Loucy (cell line): ENCODE measurements around the gene MCM3AP.

Source experiments
- H2AFZ ChIP-seq: fragments of 200-600 bp; sonication (generic); 2 replicates; pipeline ENCODE4 v1.6.0; 2016; ENCODE audit warnings: antibody characterized with exemption, mild to moderate bottlenecking, low read length, moderate library complexity
- H3F3A ChIP-seq: fragments of 200-600 bp; 2 replicates; pipeline ENCODE4 v1.6.0; 2016; ENCODE audit warnings: antibody characterized with exemption, low read depth, mild to moderate bottlenecking
- H3K27me3 ChIP-seq: fragments of 200-600 bp; sonication (generic); 2 replicates; pipeline ENCODE4 v1.6.1; 2014; ENCODE audit warnings: low read length, mild to moderate bottlenecking; ENCODE audit not compliant: insufficient read depth, poor library complexity, severe bottlenecking
- H3K36me3 ChIP-seq: fragments of 200-600 bp; sonication (generic); 2 replicates; pipeline ENCODE4 v1.6.1; 2016; ENCODE audit warnings: low read length; ENCODE audit not compliant: insufficient read depth
- H3K4me1 ChIP-seq: fragments of 200-600 bp; sonication (generic); 2 replicates; pipeline ENCODE4 v1.5.1; 2014; ENCODE audit warnings: low read length, mild to moderate bottlenecking; ENCODE audit not compliant: insufficient read depth, poor library complexity, severe bottlenecking
- H3K4me2 ChIP-seq: fragments of 200-600 bp; sonication (generic); 2 replicates; pipeline ENCODE4 v1.6.0; 2014; ENCODE audit warnings: antibody characterized with exemption, low read length, low read depth, mild to moderate bottlenecking; ENCODE audit not compliant: poor library complexity, severe bottlenecking
- H3K4me3 ChIP-seq: fragments of 200-600 bp; sonication (generic); 2 replicates; pipeline ENCODE4 v1.5.1; 2014; ENCODE audit warnings: low read length, mild to moderate bottlenecking, mixed read lengths; ENCODE audit not compliant: poor library complexity, severe bottlenecking
- H3K79me2 ChIP-seq: fragments of 200-600 bp; sonication (generic); 2 replicates; pipeline ENCODE4 v1.6.1; 2014; ENCODE audit warnings: low read length; ENCODE audit not compliant: insufficient read depth
- H3K9ac ChIP-seq: fragments of 200-600 bp; sonication (generic); 2 replicates; pipeline ENCODE4 v1.6.0; 2014; ENCODE audit warnings: mild to moderate bottlenecking, low read depth, low read length, moderate library complexity; ENCODE audit not compliant: poor library complexity, severe bottlenecking
- H3K9me2 ChIP-seq: fragments of 200-600 bp; sonication (generic); replicated peaks from 2 replicates; pipeline ENCODE4 v1.6.1; 2016; ENCODE audit warnings: low read depth, low read length, mixed read lengths
- H3K9me3 ChIP-seq: fragments of 200-600 bp; sonication (generic); 2 replicates; pipeline ENCODE4 v1.6.1; 2014; ENCODE audit warnings: mild to moderate bottlenecking, antibody characterized with exemption, low read length, low read depth; ENCODE audit not compliant: insufficient read depth
- H4K20me1 ChIP-seq: fragments of 200-600 bp; sonication (generic); 2 replicates; pipeline ENCODE4 v1.6.0; 2014; ENCODE audit warnings: antibody characterized with exemption, low read length, mild to moderate bottlenecking; ENCODE audit not compliant: insufficient read depth, poor library complexity, severe bottlenecking
- CTCF ChIP-seq: fragments of 200-600 bp; sonication (generic); conservative IDR thresholded peaks from 2 replicates; pipeline ENCODE4 v1.5.1; 2014; ENCODE audit warnings: mild to moderate bottlenecking, antibody characterized with exemption, low read length
- EZH2phosphoT487 ChIP-seq: fragments of 200-600 bp; IDR thresholded peaks from 2 replicates; pipeline ENCODE4 v1.6.1; 2018; ENCODE audit warnings: antibody characterized with exemption, mild to moderate bottlenecking, moderate library complexity, borderline replicate concordance

MCM3AP gene

GRCh38 chr21:46193829-46194373 lies 91.5 kb downstream of the MCM3AP start:
- H2AFZ ChIP-seq = no peak overlapping the region
- no peaks in the 10 kb centered on the region for H3K27me3 ChIP-seq
- no peak overlapping the region for H3K4me2 ChIP-seq
- no peak overlapping the region for H3K4me3 ChIP-seq
- no peaks in the 10 kb centered on the region for H3K79me2 ChIP-seq
- no peaks in the 10 kb centered on the region for H3K9me2 ChIP-seq
- peaks cover 81% of the 10 kb centered on the region; the same call in 1 of the 2 replicates for H3K36me3 ChIP-seq
- no peaks in the 10 kb centered on the region for H3F3A ChIP-seq
- no peaks in the 10 kb centered on the region for H4K20me1 ChIP-seq
- H3K4me1 ChIP-seq = no peaks in the 10 kb centered on the region
- TF ChIP-seq CTCF (no peak), EZH2phosphoT487 (no peak)
- no peak overlapping the region for H3K9ac ChIP-seq
- H3K9me3 ChIP-seq = no peaks in the 10 kb centered on the region

- TF ChIP-seq CTCF = no peak
- no peak for TF ChIP-seq EZH2phosphoT487
- no peaks in the 10 kb centered on the region for H3K4me1 ChIP-seq
Measured at GRCh38 chr21:46191686-46192575, 93.5 kb downstream of the MCM3AP start.

GRCh38 chr21:46191257-46191685 lies 94.1 kb downstream of the MCM3AP start:
- Histone ChIP-seq H3K4me3 (no peak overlapping the region), H3K9ac (no peak overlapping the region), H3K9me3 (no peaks in the 10 kb centered on the region), H3K79me2 (no peaks in the 10 kb centered on the region), H3K36me3 (peaks cover 61% of the 10 kb centered on the region; the same call in 1 of the 2 replicates), H3F3A (no peaks in the 10 kb centered on the region), H3K4me1 (no peaks in the 10 kb centered on the region), H2AFZ (no peak overlapping the region), H4K20me1 (no peaks in the 10 kb centered on the region), H3K4me2 (no peak overlapping the region), H3K27me3 (no peaks in the 10 kb centered on the region), H3K9me2 (no peaks in the 10 kb centered on the region)
- TF ChIP-seq EZH2phosphoT487 (no peak), CTCF (no peak)

More at GRCh38 chr21:46191686-46192575, 93.5 kb downstream of the MCM3AP start:
- H3K9ac ChIP-seq = no peak overlapping the region
- no peak overlapping the region for H3K4me3 ChIP-seq
- H3K4me2 ChIP-seq = no peak overlapping the region
- H4K20me1 ChIP-seq = no peaks in the 10 kb centered on the region
- H2AFZ ChIP-seq = no peak overlapping the region
- H3K27me3 ChIP-seq = no peaks in the 10 kb centered on the region
- no peaks in the 10 kb centered on the region for H3K9me3 ChIP-seq
- no peaks in the 10 kb centered on the region for H3K9me2 ChIP-seq
- H3F3A ChIP-seq = no peaks in the 10 kb centered on the region
- peaks cover 68% of the 10 kb centered on the region; the same call in 1 of the 2 replicates for H3K36me3 ChIP-seq
- H3K79me2 ChIP-seq = no peaks in the 10 kb centered on the region
